ENCODE data around the gene SS18L1.

SS18L1 gene

DNA sequence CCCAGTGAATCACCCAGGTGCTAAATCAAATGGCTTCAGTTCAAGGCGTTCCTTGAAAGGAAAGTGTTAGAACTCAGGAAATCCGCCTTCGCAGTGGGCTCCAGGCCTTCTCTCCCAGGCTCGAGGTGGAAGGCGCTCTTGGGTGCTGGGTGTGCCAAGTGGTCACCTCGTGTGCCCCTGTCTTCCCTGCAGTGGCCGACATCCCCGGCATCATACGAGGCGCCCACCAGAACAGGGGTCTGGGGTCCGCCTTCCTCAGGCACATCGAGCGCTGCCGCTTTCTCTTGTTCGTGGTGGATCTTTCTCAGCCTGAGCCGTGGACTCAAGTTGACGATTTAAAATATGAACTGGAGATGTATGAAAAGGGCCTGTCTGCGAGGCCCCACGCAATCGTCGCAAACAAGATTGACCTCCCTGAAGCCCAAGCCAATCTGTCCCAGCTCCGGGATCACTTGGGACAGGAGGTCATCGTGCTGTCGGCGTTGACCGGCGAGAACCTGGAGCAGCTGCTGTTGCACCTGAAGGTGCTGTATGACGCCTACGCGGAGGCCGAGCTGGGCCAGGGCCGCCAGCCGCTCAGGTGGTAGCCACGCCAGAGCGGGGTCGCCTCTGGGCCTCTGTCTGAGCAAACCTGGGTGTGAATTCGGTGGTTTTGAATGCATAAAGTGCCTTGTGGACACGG is 57.1 kb downstream of the SS18L1 start:
- no peak for DNase-seq

DNA sequence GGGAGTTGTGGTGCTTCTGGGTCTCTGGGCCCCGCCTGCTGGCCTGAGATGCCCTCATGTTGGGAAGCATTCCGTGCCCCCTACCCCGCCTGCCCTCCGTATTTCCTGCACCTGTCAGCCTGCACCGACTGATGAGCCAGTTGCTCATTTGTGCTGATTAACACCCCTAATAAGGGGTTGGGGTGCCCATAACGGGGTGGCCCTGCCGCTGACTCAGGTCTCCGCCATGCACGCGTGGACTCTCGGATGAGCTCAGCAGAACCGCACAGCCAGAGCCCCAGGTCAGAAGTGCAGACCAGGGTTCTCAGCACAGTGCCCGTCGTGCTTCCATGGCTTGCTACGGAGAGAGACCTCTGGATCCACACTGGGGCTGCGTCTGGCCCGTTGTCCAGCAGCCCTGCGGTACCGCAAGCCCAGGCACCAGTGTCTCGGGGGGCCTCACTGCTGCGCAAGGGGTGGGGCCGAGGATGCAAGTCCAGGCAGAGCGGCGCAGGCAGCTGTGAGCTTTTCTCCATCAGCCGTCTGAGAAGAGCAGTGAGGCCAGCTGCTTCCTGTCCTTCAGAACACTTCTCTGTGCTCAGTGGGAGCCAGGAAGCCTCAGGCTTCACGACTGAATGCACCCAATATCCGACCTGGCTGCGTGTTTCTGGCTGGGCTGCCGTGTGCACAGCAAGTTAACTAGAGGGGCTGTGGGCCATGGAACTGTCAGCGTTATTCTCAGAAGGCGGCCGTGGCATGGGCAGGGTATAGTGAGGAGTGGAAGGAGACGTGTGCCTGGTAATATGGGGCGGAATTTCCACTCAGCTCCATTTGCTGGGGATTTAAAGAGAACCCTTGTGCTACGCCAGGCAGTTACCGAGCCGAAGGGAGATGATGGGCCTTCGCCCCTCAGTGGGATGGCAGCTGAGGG is 57.9 kb downstream of the SS18L1 start:
- DNase-seq: no peak

DNA sequence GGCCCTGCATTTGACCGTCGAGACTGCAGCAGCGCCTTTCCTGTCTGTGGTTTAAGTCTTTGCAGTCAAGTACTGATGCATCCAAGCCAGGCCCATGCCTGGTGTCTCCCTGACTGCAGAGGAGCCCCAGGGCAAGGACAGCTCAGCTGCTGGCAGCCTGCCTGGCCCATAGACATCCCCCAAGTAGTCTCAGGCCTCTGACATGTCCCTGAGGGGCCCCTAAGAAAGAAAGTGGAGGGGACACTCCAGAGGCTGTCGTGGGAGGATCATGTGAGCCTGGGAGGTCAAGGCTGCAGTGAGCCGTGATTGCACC is 58.5 kb downstream of the SS18L1 start:
- no peak for DNase-seq

DNA sequence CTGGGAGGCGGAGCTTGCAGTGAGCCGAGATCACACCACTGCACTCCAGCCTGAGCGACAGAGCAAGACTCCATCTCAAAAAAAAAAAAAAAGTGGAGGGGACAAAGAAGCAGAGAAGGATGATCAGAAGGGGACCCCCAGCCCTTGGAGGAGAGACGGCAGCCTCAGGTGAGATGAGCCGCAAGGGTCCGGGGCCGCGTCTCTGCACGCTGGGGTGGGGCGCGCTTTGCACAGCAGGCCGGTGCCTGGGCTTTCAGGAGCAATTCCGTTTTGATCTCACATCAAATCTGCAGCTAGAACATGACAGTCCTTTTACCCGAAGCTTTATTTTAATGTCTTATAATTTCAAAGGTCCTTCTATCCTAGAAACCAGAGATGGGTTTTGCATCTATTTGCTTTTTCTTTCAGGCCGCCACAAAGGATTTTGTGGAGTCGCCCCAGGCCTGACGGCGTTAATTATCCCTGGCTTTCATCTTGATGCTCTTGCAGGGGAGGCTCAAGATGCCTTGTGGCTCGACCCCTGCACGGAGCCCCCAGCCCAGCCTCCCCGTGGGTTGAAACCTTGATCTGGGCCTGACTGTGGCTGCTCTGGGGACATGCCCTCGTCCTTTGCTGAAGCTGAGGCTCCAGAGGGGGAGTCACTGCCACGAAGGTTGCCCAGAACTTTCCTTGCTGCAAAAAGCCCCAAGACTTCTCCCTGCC is 59.3 kb downstream of the SS18L1 start:
- DNase-seq: no peak

DNA sequence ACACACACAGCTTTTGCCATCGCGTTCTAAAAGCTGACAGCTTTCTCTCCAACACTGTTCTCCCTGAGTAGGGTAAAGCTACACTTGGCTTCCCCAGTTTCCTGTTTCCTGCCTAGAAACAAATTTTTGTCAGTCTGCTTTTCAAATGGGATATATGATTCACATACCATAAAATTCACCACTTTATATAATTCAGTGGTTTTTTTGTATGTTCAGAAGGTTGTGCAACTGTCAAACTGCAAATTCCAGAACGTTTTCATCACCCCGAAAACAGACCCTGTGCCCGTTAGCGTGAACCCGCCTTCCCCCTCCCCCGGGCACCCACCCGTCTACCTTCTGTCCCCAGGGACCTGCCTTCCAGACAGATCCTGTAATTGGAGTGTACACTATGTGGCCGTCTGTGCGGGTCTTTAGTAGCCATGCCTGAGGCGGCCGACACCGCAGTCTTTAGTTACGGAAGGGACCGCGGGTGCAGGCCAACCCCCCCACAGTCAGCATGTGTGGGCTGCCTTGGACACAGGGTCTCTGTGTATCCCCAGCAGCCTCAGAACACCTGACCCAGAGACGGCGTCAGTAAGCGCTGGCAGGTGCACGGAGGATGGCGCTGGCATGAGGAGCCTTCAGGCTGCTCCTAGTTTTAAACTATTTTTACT is 59.9 kb downstream of the SS18L1 start:
- no peak for DNase-seq

DNA sequence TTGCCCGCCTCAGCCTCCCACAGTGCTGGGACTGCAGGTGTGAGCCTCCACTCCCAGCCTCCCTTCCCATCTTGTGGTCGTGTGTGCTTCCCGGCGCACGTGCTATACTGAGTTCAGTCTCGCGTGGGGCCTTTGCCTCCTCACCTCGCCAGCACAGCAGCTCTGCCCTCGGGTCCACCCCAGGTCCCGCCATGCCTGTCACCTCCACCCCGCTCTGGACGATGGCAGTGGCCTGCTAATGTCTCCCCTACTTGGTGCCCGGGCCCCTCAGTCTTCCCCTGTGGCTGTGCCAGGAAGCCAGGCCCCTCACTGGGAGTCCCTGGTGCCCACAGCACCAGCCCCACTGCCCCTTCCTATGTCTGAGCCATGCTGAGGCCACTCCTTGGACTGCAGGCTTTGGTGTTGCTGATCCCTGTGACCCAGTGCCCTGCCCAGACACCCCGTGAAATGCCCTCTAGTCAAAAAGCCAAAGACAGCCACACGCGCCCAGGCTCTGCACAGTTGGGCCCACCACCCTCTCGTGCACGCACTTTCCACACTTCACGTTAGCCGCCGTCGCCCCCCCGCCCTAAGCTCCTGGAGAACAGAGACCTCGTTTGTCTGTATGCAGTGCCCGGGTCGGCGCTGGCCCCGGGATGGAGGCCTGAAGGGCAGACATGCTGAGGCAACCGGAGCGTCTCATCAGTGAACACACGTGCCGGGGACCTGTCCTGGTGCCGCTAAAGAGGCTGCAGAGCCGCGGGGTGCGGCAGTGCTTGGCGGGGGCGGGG is 62.2 kb downstream of the SS18L1 start:
- DNase-seq: no peak

DNA sequence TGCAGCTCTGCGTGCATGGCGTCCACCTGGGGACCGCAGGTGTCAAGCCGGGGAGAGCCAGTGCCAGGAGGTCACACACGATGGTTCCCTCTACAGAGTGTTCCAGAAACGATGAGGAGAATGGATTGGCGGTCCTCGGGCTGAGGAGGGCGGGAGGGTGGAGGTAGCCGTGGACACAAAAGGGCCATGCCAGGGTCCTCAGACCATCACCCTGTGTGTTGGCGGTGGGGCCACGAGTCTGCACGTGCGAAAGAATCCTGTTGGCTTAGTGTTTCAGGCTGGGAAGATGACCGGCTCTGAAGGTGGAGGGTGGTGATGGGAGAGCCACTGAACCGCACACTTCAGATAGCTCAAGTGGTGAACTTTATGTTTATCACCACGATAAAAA is 62.8 kb downstream of the SS18L1 start:
- DNase-seq: no peak

DNA sequence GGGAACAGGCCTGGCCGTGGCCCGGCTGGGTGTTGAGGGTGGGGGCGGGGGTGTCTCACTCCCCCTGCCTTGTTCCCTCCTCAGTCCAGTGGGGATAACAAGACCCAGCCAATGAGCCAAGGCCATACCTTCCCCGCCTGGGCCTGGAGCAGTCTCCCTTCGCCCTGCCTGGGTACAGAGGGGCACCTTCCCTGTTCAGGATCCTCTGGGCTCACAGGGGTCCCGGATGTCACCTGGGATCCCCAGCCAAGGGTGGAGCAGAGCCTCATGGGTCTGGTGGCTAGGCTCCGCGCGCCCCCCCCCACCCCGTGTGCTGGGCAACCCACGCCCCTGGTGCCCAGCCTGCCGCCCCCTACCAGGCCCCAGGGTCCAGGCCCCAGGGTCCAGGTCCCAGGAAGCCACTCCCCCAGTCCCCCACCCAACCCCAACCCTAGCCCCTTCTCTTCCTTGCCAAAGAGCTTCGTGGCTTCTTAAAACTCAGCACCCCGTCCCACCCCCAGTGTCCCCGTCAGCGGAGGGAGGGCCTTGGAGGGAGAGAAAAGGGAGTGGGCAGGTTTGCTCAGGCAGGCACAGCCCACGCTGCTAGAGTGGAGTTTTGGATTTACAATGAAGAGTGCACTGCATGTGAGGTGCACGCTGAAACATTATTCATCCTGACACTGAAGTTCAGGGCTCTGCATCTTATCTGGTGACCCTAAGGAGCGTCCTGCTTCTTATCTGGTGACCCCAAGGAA is 64.7 kb downstream of the SS18L1 start:
- DNase-seq: no peak

DNA sequence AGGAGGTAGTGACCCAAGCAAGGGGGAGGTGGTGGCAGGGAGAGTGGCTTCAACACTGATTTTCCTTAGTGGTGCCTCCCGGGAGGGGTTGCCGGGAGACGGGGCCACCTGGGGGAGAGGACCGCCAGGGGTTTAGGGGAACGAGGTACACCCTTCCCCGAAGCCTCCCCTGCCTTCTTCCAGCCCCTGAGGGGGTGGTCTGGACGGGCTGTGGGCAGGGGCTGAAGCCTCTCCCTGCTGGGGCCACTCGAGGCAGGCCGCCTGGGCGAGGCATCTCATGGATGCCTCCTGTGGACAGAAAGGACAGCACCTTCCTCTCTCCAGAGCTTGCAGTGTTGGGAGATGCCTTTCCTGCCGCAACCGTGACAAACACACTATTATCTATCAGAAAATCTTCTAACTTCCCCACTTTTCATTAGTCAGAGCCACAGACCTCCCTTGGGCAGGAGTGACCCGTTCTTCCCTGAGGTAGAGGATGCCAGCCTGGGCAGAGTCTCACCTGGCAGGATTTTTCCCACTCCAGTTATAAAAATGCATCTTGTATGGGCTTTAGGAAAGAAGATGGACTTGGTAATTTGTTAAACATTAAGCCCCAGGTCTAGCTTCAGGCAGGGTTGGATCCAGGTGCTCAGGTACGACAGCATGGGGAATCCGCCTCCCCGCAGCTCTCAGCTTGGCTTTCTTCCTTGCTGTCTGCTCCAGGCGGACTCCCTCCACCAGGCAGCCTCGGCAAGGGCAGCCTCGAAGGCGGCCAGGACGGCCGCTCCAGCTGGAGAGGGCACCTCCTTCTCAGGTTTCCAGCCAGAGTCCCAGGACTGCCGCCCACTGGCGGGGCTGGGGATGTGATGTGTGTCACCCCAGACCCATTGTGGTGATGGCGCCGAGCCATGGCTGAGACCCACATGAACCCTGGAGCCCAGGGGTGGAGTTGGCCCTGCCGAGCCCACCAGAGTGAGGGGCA is 65.5 kb downstream of the SS18L1 start:
- no peak for DNase-seq

DNA sequence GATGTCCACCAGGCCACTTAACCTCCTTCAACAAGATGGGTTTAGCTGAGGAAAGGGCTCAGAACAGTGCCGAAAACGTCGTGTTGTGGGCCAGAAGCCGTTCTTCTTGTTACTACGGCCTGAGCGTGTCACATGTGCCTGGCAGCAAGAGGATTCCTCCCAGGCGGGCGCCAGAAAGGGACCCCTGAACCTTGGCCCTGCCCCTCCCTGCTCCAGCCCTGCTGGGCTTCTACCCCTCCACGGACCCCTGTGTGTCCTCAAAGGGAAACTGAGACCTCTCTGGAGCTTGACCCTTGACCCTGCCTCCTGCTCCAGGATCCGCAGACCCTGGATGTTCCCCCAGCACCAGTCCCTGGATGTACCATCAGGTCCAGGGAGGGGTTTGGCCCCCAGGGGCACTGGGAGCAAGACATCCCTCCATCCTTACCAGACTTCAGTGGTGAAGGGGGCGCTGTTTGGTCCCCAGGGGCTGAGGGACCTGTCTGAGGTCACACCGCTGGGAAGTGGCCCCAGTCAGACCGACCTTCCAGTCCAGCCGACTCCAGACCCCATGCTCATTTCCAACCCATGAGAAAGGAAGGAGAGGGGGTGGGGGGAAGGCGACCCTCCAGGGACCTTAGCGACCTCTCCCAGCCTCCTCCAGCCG is 66.4 kb downstream of the SS18L1 start:
- DNase-seq: no peak

DNA sequence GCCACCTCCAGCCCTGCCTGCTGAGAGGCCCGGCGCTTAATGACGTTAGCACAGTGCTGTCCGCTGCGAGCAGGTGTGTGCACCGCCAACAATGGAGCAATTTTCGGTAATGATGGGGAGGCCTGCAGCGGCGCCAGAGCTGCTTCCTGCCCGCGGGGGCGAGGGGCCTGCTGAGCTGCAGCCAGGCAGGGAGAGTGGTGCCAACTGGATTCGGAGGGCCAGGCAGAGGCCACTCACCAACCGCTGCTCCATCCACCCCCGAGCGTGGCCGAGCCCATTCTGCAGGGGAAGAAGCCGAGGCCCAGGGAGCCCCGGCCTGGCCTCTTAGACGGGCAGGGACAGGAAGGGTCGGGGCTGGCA is 66.9 kb downstream of the SS18L1 start:
- DNase-seq: no peak

DNA sequence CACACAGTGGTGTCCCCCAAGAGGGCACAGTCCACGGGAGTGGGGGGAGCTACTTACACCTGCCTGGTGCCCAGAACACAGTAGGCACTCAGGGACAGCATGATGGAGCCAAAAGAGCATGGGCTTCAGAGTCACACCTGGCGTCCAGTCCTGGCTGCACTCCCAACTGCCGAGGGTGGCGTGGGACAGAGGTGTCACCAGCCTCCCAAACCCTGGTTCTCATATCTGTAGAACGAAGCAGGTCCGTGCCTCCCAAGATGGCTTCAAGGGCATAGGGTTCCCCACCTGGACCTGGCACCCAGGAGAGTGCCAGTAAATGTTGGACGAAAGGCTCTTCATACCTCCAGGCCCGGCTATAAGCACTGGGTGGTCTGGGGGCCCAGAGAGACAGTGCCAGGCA is 67.6 kb downstream of the SS18L1 start:
- no peak for DNase-seq

DNA sequence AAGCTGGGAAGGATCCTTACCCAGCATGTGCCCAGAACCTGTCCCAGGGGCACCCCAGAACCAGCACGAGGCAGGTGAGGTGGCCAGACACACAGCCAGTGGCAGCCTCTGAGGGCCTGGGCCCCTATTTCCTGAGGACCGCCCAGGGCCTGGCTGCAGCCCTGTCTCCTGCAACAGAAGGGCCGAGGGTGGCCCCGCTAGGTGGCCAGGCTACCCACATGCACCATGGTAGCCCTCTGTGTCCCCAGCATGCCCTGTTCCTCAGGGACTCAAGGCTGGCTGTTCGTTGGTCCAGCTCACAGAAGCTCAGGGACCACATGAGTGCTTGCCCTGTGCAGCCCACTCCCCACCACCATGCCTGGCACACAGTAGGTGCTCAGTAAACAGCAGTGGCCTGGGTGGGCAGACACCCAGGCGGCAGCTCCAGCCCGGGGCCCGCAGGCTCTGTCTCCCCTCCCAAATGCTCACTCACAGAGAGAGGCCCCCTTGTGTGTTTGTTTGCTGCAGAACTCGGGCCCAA is 68.3 kb downstream of the SS18L1 start:
- no peak for DNase-seq

DNA sequence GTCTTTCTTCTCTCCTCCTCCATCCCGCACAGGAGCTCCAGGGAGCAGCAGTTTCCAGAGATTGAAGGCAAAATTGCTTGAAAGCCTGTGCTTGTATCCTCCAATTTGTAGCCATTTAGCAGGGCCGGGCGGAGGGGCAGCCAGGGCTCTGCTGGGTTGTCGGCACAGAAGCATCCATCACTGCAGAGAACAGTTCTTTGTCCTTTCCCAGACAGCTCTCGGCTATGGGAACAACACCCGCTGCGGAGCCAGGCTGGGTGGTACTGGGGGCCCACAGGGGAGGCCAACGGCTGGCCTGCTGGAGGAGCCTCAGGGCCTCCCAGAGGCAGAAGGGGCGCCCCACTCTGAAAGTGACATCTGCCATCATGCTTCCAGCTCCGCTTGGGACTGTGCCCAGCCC is 68.7 kb downstream of the SS18L1 start:
- no peak for DNase-seq

DNA sequence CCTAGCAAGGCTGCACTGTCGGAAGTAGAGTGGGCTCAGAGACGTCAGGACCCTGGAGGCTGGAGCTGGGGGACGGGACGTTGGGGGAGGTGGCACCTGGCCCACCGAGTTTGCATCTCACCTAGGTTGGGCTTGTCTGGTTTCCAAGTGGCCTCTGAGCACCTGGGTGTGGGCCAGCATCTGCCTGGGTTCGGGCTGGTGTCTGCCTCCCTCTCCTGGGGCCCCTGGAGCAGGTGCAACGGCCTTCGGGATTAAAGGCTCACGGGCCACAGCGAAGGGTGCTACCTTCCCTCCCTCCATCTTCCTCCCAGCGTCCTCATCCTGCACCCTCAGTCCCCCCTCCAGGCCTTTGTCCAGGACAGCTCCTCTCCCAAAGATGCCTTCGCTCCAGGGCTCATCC is 70.5 kb downstream of the SS18L1 start:
- DNase-seq: no peak

DNA sequence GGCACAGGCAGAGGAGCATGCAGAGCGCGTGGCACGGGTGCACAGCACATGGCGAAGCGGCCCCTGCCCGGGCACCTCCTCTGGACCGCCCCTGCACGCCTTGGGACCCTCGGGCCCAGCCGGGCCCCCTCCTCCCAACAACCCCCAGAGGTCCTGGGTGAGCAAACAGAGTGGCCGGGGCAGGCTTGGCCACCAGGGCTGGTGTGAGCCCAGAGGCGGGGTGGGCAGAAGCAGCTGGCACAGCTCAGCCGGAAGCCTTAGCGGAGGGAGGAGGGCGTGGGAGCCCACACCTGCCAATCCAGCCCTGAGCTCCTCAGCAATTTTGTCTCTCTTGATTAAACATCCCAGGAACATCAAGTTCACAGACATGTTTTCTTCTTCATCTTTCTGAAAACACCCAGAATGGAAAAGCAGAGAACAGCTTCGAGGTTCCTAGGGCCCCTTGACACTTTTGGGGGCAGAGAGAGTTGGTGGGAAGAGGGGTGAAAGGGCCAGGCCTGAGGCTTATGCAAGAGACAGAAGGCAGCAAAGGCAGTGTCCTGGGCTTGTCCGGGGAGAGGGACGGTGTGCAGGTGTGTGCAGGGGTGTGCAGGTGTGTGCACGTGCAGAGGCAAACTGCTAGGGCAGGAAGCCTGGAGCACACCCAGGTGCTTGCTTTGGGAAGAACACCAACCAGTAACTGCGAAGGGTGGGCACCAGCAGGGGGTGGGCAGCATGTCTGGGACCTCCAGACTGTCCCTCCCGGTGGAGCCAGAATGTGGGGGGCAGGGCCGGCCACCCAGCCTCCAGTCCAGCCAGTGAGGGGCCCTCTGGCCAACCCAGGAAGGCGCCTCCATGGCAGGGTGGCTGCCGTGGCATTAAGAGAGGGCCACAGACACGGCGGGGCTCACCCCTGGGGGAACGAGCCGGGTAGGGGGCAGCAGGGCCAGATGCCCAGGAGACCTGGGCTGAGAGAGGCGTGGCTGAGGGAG is 71.7 kb downstream of the SS18L1 start:
- DNase-seq: no peak

DNA sequence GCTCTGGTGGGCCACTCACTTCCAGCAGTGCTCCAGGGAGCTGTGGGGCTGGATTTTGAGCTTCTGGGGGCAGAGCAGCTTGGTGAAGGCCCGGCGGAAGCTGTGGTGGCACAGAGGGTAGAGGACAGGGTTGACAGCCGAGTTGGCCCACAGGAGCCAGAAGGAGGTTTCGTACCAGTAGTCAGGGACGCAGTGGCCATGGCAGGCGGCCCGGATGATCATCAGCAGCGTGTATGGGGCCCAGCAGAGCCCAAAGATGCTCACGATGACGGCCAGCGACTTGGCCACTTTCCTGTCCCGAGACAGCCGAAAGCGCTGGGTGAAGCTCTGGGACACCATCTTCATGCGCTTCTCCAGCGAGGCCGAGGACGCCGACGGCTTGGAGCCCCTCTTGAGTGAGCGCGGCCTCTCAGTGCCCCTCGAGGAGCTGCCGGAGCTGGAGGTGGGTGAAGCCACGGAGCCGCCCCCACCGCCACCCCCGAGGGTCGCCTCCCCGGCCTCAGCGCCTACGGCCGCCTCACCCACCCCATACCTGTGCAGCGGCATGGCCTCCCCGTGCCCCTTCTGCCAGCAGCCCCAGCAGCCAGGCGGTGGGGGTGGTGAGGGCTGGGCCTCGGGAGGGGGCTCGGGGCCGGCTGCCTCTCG is 72.5 kb downstream of the SS18L1 start:
- DNase-seq: no peak

Measured in stimulated activated CD4-positive, alpha-beta T cell treated with anti-CD3 and anti-CD28 coated beads, Interleukin-4, amount 100 ng/mL, for 4 hours (primary cell).